Activated gamma-delta T cell (primary cell): ENCODE results near the gene RPL10.

ENCODE experiments used
- DNase-seq: peaks from one replicate; lab custom pipeline; 2025; lab: John Stamatoyannopoulos, UW

Gene RPL10

GRCh38 chrX:154362085-154362742, 36.0 kb upstream of the RPL10 start:
- no peak for DNase-seq

- no peak for DNase-seq
Measured at GRCh38 chrX:154363706-154364439, 34.3 kb upstream of the RPL10 start.

- no peak for DNase-seq
Measured at GRCh38 chrX:154365052-154365600, 33.1 kb upstream of the RPL10 start.

- no peak for DNase-seq
Measured at GRCh38 chrX:154365997-154366665, 32.0 kb upstream of the RPL10 start.

- DNase-seq = no peak
Measured at GRCh38 chrX:154366666-154367055, 31.5 kb upstream of the RPL10 start.

- no peak for DNase-seq
Measured at GRCh38 chrX:154367474-154368308, 30.5 kb upstream of the RPL10 start.

GRCh38 chrX:154368630-154369448, 29.3 kb upstream of the RPL10 start:
- DNase-seq = peak; percentile 91

- peak; percentile 63 for DNase-seq
Measured at GRCh38 chrX:154369449-154370299, 28.5 kb upstream of the RPL10 start.

- DNase-seq = no peak
Measured at GRCh38 chrX:154370300-154371016, 27.7 kb upstream of the RPL10 start.

- peak; percentile 82 for DNase-seq
Measured at GRCh38 chrX:154371017-154371788, 27.0 kb upstream of the RPL10 start.

GRCh38 chrX:154371789-154372300, 26.3 kb upstream of the RPL10 start:
- no peak for DNase-seq

GRCh38 chrX:154372612-154373022, 25.6 kb upstream of the RPL10 start:
- DNase-seq = no peak

- DNase-seq = no peak
Measured at GRCh38 chrX:154373340-154374306, 24.6 kb upstream of the RPL10 start.

- no peak for DNase-seq
Measured at GRCh38 chrX:154374313-154375155, 23.6 kb upstream of the RPL10 start, which contains the start of gene FLNA. TSS of gene FLNA (minus strand) at chrX:154374634. CDS start at chrX:154371245, 3,389 bp downstream.

- no peak for DNase-seq
Measured at GRCh38 chrX:154375156-154375504, 23.0 kb upstream of the RPL10 start.

GRCh38 chrX:154376774-154377173, 21.4 kb upstream of the RPL10 start:
- no peak for DNase-seq
